Natural killer cell (primary cell): ENCODE results near the gene TINAGL1. TPM values are rescaled to one million over a fixed set of nuclear protein-coding genes. Genes with fewer than 3 reads are reported as not detected.

Experiments
- ATAC-seq, 3 donors: fragments of 150-1000 bp in 2 of 3; fragments of 200-7000 bp in 1 of 3; cut with Tn5 transposase; 1 replicate in 1 of 3; 2 replicates in 2 of 3; pipeline ENCODE4 v1.10.0; 2021; ENCODE audit warnings: mild to moderate bottlenecking in 2 of 3, moderate library complexity in 2 of 3
- DNase-seq, 2 donors: peaks; one replicate each; pipeline versions ENCODE4 v3.0.0 to v3.0.0-alpha.2; 2013 to 2021; ENCODE audit warnings: mixed read lengths in 1 of 2
- H3K27ac ChIP-seq: one replicate; pipeline ENCODE4 v1.5.1; 2013; ENCODE audit warnings: mild to moderate bottlenecking, low read length
- H3K27me3 ChIP-seq: one replicate; pipeline ENCODE4 v1.6.1; 2013; ENCODE audit warnings: low read length; ENCODE audit not compliant: control insufficient read depth, insufficient read depth
- H3K36me3 ChIP-seq: one replicate; pipeline ENCODE4 v1.6.1; 2013; ENCODE audit warnings: low read length; ENCODE audit not compliant: control insufficient read depth, insufficient read depth
- H3K4me1 ChIP-seq: one replicate; pipeline ENCODE4 v1.6.1; 2013; ENCODE audit warnings: low read length; ENCODE audit not compliant: control insufficient read depth, insufficient read depth
- H3K4me3 ChIP-seq: one replicate; pipeline ENCODE4 v1.5.1; 2013; ENCODE audit warnings: low read length
- H3K9me3 ChIP-seq: one replicate; pipeline ENCODE4 v1.6.1; 2013; ENCODE audit warnings: low read length; ENCODE audit not compliant: control insufficient read depth, insufficient read depth
- H3K27ac Mint-ChIP-seq, 2 donors: one replicate each; pipeline ENCODE4 v1.8.0; 2022; ENCODE audit warnings: mild to moderate bottlenecking in 2 of 2, mixed read lengths in 2 of 2, moderate library complexity in 1 of 2
- H3K27me3 Mint-ChIP-seq, 2 donors: one replicate each; pipeline ENCODE4 v1.8.0; 2022; ENCODE audit warnings: low read depth in 2 of 2, mixed read lengths in 2 of 2
- H3K36me3 Mint-ChIP-seq: one replicate; pipeline ENCODE4 v1.8.0; 2022; ENCODE audit warnings: mixed read lengths
- H3K4me1 Mint-ChIP-seq, 2 donors: one replicate each; pipeline ENCODE4 v1.8.0; 2022; ENCODE audit warnings: mixed read lengths in 2 of 2
- H3K4me3 Mint-ChIP-seq: one replicate; pipeline ENCODE4 v1.8.0; 2022; ENCODE audit warnings: mild to moderate bottlenecking, moderate library complexity, mixed read lengths
- H3K9me3 Mint-ChIP-seq, 2 donors: one replicate each; pipeline ENCODE4 v1.8.0; 2022; ENCODE audit warnings: mixed read lengths in 2 of 2
- WGBS: methylation state at CpG from one replicate; pipeline ENCODE4 v1.1.7; 2013; ENCODE audit warnings: missing lambda C conversion rate; ENCODE audit not compliant: insufficient coverage; 5-methylcytosine and 5-hydroxymethylcytosine counted together
- intact Hi-C: fragments of 100-400 bp; cut with micrococcal nuclease; formaldehyde crosslinking; loops from one replicate; pipeline ENCODE4 v1.14.2; 2022
- total RNA-seq, 4 donors: library from RNA; stranded (reverse); fragments of 120-200 nt in 1 of 4; gene quantifications; one replicate each; pipeline versions ENCODE4 v1.2.3 to v1.2.4, GENCODE V29; 2013 to 2022
- TF ChIP-seq, protein P1 (sequence below): fragments of 200-600 bp; IDR thresholded peaks from one replicate; pipeline ENCODE4 v1.8.0; 2022; ENCODE audit warnings: antibody characterized with exemption

Gene TINAGL1
- total RNA-seq, 3 donors from 2014 or later (not counting 1 experiment from before 2014, with no cell fraction given), result not detected

DNA sequence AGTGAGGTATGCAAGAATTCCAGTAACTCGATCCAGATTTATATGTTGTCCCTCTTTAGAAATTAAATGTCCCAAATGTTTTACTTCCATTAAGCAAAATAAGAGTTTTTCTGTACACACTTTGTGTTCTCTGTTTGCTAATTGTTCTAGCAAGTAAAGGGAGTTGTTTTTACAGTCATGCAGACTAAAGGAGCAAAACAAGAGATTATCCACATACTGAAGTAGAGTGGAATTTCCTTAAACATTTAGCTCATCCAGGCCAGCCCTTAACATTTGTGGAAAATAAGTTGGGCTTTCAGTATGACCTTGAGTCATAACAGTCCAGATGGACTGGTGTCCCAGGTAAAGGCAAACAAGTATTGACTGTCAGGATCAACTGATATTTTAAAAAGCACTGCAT is 44.1 kb upstream of the TINAGL1 start:
- DNase-seq (no peak), ATAC-seq (no peak)
- Histone ChIP-seq H3K4me3 (no peak overlapping the region), H3K9me3 (no peaks in the 10 kb centered on the region), H3K36me3 (no peaks in the 10 kb centered on the region), H3K27ac (no peak overlapping the region), H3K27me3 (peaks cover 5% of the 10 kb centered on the region), H3K4me1 (peaks cover 11% of the 10 kb centered on the region)
- WGBS, result no CpG with 5 or more reads among the region's 1 CpG
- intact Hi-C loops, result no loop called here
- Mint-ChIP-seq H3K27ac (no peak overlapping the region), H3K4me3 (no peak overlapping the region), H3K27me3 (peaks cover 19 to 64% of the 10 kb centered on the region in 2 donors), H3K9me3 (no peaks in the 10 kb centered on the region), H3K36me3 (no peaks in the 10 kb centered on the region), H3K4me1 (peaks cover 8 to 9% of the 10 kb centered on the region in 2 donors)
- TF ChIP-seq, protein P1, sequence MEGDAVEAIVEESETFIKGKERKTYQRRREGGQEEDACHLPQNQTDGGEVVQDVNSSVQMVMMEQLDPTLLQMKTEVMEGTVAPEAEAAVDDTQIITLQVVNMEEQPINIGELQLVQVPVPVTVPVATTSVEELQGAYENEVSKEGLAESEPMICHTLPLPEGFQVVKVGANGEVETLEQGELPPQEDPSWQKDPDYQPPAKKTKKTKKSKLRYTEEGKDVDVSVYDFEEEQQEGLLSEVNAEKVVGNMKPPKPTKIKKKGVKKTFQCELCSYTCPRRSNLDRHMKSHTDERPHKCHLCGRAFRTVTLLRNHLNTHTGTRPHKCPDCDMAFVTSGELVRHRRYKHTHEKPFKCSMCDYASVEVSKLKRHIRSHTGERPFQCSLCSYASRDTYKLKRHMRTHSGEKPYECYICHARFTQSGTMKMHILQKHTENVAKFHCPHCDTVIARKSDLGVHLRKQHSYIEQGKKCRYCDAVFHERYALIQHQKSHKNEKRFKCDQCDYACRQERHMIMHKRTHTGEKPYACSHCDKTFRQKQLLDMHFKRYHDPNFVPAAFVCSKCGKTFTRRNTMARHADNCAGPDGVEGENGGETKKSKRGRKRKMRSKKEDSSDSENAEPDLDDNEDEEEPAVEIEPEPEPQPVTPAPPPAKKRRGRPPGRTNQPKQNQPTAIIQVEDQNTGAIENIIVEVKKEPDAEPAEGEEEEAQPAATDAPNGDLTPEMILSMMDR, result no peak

DNA sequence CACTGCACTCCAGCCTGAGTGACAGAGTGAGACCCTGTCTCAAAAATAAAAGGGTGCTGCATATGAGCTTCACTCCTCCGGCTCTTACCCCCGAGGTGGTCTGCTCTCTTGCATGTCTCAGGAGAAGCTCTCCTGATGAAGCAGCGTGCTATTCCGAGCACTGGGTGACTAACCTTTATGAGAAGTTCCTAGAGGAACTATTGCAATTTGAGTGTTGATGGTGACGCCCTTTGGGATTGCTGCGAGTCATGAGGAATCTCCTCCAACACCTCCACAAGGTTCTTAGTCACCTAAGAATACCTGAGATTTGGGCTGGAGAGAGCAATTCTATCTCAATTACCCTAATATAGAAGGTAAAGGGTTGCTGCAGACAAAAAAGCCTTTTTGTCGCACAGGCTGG is 40.8 kb upstream of the TINAGL1 start:
- no peak overlapping the region for H3K4me3 ChIP-seq
- H3K27me3 ChIP-seq, result peaks cover 5% of the 10 kb centered on the region
- no peaks in the 10 kb centered on the region for H3K9me3 ChIP-seq
- Mint-ChIP-seq H3K9me3 (no peaks in the 10 kb centered on the region), H3K4me3 (no peak overlapping the region), H3K27me3 (peaks cover 18 to 68% of the 10 kb centered on the region in 2 donors), H3K36me3 (no peaks in the 10 kb centered on the region), H3K4me1 (peaks cover 8 to 9% of the 10 kb centered on the region in 2 donors), H3K27ac (no peak overlapping the region)
- H3K36me3 ChIP-seq, result no peaks in the 10 kb centered on the region
- ATAC-seq, result no peak
- peaks cover 11% of the 10 kb centered on the region for H3K4me1 ChIP-seq
- DNase-seq, result no peak
- intact Hi-C loops, result no loop called here
- 82% methylated on average over 5 of the region's 7 CpGs for WGBS
- TF ChIP-seq, protein P1, result no peak
- no peak overlapping the region for H3K27ac ChIP-seq

DNA sequence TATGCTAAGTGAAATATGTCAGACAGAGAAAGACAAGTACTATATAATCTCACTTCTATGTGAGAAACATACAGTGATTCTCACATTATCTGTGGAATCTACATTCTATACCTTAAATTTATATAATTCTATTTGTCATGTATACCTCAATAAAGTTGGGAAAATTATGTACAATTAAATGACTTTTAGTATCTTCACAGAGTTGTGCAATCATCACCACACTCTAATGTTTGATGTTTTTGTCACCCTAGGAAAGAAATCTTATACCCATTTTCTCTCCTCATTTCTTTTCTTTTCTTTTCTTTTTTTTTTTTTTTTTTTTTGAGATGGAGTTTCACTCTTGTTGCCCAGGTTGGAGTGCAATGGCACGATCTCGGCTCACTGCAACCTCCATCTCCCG is 37.0 kb upstream of the TINAGL1 start:
- no peak for ATAC-seq
- intact Hi-C loops, result no loop called here
- H3K9me3 Mint-ChIP-seq, result no peaks in the 10 kb centered on the region

More for the DNA sequence above, 37.0 kb upstream of the TINAGL1 start:
- Histone ChIP-seq H3K36me3 (no peaks in the 10 kb centered on the region), H3K4me1 (peaks cover 11% of the 10 kb centered on the region), H3K27ac (no peak overlapping the region), H3K4me3 (no peak overlapping the region), H3K27me3 (peaks cover 5% of the 10 kb centered on the region), H3K9me3 (no peaks in the 10 kb centered on the region)
- no peak for DNase-seq
- Mint-ChIP-seq H3K27me3 (peaks cover 10 to 32% of the 10 kb centered on the region in 2 donors), H3K4me3 (no peak overlapping the region), H3K4me1 (peaks cover 8 to 9% of the 10 kb centered on the region in 2 donors), H3K27ac (no peak overlapping the region), H3K36me3 (no peaks in the 10 kb centered on the region)
- TF ChIP-seq, protein P1, result no peak
- WGBS, result 100% methylated on average over 3 of the region's 3 CpGs
